Esophagus squamous epithelium (tissue), 5 donors: ENCODE measurements around the gene SUSD4. TPM values are rescaled to one million over a fixed set of nuclear protein-coding genes. Genes with fewer than 3 reads are reported as not detected.

Experiments used
- DNase-seq: peaks from one replicate; lab custom pipeline; 2025; lab: John Stamatoyannopoulos, UW
- H3K27ac ChIP-seq, 4 donors: fragments of 200-600 bp; sonication (generic); one replicate each; pipeline ENCODE4 v1.5.1; 2016 to 2019; ENCODE audit warnings: mild to moderate bottlenecking in 1 of 4
- H3K27me3 ChIP-seq, 4 donors: fragments of 200-600 bp; sonication (generic); 1 replicate in 3 of 4; 2 replicates in 1 of 4; pipeline versions ENCODE4 v1.5.1 to v1.6.0; 2017 to 2021; ENCODE audit warnings: antibody characterized with exemption in 1 of 4
- H3K36me3 ChIP-seq, 3 donors: fragments of 200-600 bp; sonication (generic); one replicate each; pipeline ENCODE4 v1.5.1; 2016 to 2019
- H3K4me1 ChIP-seq, 3 donors: fragments of 200-600 bp; sonication (generic); one replicate each; pipeline ENCODE4 v1.5.1; 2017 to 2019
- H3K4me3 ChIP-seq, 4 donors: fragments of 200-600 bp; sonication (generic); 1 replicate in 3 of 4; 2 replicates in 1 of 4; pipeline ENCODE4 v1.5.1; 2016 to 2019; ENCODE audit warnings: mild to moderate bottlenecking in 2 of 4, moderate library complexity in 1 of 4
- H3K9me3 ChIP-seq, 3 donors: fragments of 200-600 bp; sonication (generic); one replicate each; pipeline ENCODE4 v1.5.1; 2016 to 2019
- CTCF ChIP-seq, 6 experiments: fragments of 450-650 bp in 4 of 6; fragments of 200-600 bp in 2 of 6; sonication (generic) in 2 of 6; IDR thresholded peaks; one replicate each; pipeline ENCODE4 v1.5.1; 2016 to 2019; ENCODE audit warnings: antibody characterized with exemption in 6 of 6, mild to moderate bottlenecking in 4 of 6, moderate library complexity in 4 of 6
- POLR2A ChIP-seq, 4 donors: fragments of 450-650 bp; IDR thresholded peaks; one replicate each; pipeline ENCODE4 v1.6.1; 2017; ENCODE audit warnings: antibody characterized with exemption in 4 of 4, mild to moderate bottlenecking in 4 of 4, moderate library complexity in 3 of 4
- WGBS, 2 donors: methylation state at CpG; one replicate each; pipeline ENCODE4 v1.1.5; 2018; 5-methylcytosine and 5-hydroxymethylcytosine counted together
- intact Hi-C: fragments of 100-400 bp; cut with DNase I; formaldehyde crosslinking; loops from one replicate; pipeline ENCODE4 v1.15.0; 2022
- total RNA-seq, 4 donors: library from RNA; depleted of rRNA; stranded (reverse); fragments of >200 nt; gene quantifications; one replicate each; pipeline ENCODE4 v1.1.0, GENCODE V29; 2016
- donor health status: DM: yes; HTN: yes; CAD: no.

The SUSD4 gene
- total RNA-seq, 4 donors from 2014 or later: 42.7 to 50.6 (median 46.5) TPM

GRCh38 chr1:223224465-223224864 lies 139.5 kb downstream of the SUSD4 start:
- TF ChIP-seq POLR2A (IDR thresholded peaks at IDR 0.05) (no peak), CTCF (IDR thresholded peaks at IDR 0.05) (no peak)
- WGBS, 2 donors: 82 to 94% methylated on average over 12 to 13 of the region's 13 CpGs
- Histone ChIP-seq H3K27ac (no peak overlapping the region), H3K9me3 (peaks cover 0 to 1% (median 0%) of the 10 kb centered on the region in 3 donors), H3K27me3 (no peaks in the 10 kb centered on the region), H3K4me1 (peaks cover 0 to 15% (median 4%) of the 10 kb centered on the region in 3 donors), H3K36me3 (peaks cover 0 to 75% (median 0%) of the 10 kb centered on the region in 3 donors), H3K4me3 (no peak overlapping the region)
- intact Hi-C loops: no loop called here
- DNase-seq: no peak

DNA sequence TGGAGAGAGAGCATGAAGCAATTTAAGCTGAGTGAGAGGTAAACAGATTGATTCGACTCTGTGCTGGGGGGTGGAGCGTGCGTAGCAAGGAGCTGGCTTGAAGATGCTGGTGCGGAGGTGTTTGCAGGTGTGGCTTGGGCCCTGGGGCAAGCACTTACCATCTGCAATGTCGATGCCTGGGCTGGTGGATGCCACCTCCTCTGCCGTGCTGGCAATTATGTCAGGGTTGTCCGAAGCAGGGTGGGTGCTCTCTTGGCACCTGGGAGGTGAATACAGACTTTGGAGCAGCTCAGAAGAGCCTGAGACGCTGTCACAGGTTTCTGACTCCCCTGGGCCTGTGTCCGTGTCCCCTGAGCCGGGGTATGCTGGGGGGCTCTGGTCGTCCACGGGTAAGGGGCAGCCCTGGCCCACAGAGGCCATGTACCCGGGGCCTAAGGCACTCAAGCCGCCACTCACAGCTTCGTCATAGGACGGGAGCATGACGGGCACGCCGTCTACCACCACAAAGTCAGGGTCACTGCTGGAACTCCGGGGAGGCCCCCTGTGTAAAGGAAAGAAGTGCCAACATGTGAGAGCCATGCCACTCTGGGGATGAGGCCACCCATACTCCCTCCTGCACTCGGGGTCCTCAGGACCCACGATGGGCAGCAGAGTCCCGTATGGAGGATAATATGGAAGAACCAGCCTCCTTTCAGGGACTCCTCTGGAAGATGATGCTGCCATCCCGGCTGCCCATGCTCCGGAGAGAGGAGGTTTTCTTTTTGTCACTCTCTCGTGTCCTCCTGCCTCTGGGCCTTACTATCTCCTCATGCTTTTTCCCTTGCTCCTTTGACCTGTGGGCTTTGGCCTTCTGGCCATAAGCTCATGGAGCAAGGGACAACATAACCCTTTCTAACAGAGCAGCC lies 140.6 kb downstream of the SUSD4 start:
- intact Hi-C loops: no loop called here
- H3K27ac ChIP-seq: no peak overlapping the region
- peaks cover 0 to 66% (median 0%) of the 10 kb centered on the region in 3 donors for H3K36me3 ChIP-seq
- H3K9me3 ChIP-seq: peaks cover 0 to 11% (median 0%) of the 10 kb centered on the region in 3 donors
- peaks cover 0 to 21% (median 4%) of the 10 kb centered on the region in 3 donors for H3K4me1 ChIP-seq
- 81 to 82% methylated on average over 13 to 15 of the region's 26 CpGs for WGBS, 2 donors
- TF ChIP-seq POLR2A (IDR thresholded peaks at IDR 0.05) (no peak), CTCF (IDR thresholded peaks at IDR 0.05) (no peak)
- no peaks in the 10 kb centered on the region for H3K27me3 ChIP-seq
- no peak for DNase-seq
- H3K4me3 ChIP-seq: no peak overlapping the region

DNA sequence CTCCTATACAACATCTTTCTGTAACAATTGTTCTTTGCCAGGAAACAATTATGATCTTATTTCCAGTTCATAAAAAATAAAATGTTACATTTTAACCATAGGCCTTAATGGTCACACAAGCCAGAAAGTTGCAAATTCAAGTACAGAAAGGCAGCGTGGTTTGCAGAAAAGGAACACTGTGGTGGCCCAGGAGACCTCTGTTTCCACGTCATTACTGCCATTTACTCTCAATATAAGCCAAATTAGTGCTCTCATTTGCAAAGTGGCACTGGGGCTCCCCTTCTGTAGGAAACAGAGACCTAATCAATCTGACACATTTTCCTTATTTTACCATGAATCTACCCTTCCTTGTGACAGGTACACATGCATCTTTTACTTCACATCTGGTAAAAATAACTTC lies 141.6 kb downstream of the SUSD4 start:
- Histone ChIP-seq H3K9me3 (peaks cover 0 to 11% (median 0%) of the 10 kb centered on the region in 3 donors), H3K27me3 (no peaks in the 10 kb centered on the region), H3K4me1 (peaks cover 0 to 21% (median 4%) of the 10 kb centered on the region in 3 donors), H3K4me3 (no peak overlapping the region), H3K27ac (no peak overlapping the region), H3K36me3 (peaks cover 0 to 56% (median 0%) of the 10 kb centered on the region in 3 donors)
- 76 to 81% methylated on average over 2 of the region's 2 CpGs for WGBS, 2 donors
- TF ChIP-seq CTCF (IDR thresholded peaks at IDR 0.05) (no peak), POLR2A (IDR thresholded peaks at IDR 0.05) (no peak)
- DNase-seq: no peak
- intact Hi-C loops: no loop called here

DNA sequence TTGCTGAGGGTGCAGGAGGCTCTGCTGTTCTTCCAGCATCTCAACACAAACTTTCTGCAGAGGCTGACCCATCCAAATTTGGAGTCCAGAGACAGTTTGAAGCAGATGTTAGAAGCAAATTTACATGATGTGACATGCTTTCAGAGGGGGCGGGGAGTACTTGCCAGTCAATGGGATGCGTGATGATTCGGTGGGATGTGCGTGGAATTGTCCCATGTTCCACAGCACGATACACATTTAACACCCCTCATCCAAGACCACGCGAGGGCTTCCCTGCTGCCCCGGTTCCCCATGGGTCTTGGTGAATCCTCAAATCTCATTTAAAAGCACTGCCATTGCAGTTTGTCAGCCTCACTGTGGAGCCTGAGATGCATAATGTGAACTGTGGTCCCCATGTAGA lies 142.3 kb downstream of the SUSD4 start:
- 87 to 98% methylated on average over 8 of the region's 8 CpGs for WGBS, 2 donors
- no peak overlapping the region for H3K27ac ChIP-seq
- intact Hi-C loops: no loop called here
- H3K9me3 ChIP-seq: peaks cover 0 to 11% (median 0%) of the 10 kb centered on the region in 3 donors
- H3K4me3 ChIP-seq: no peak overlapping the region
- H3K4me1 ChIP-seq: peaks cover 0 to 21% (median 4%) of the 10 kb centered on the region in 3 donors
- DNase-seq: no peak
- no peaks in the 10 kb centered on the region for H3K27me3 ChIP-seq
- H3K36me3 ChIP-seq: peaks cover 0 to 49% (median 0%) of the 10 kb centered on the region in 3 donors
- TF ChIP-seq CTCF (IDR thresholded peaks at IDR 0.05) (no peak), POLR2A (IDR thresholded peaks at IDR 0.05) (no peak)
